Activated CD8-positive, alpha-beta T cell treated with anti-CD3 and anti-CD28 coated beads, Interleukin-2, amount 10 ng/mL, durations not matched to agents 7 days and 5 days (primary cell): ENCODE measurements around the gene S100A5. TPM values are rescaled to one million over a fixed set of nuclear protein-coding genes. Genes with fewer than 3 reads are reported as not detected.

ENCODE experiments used
- ATAC-seq: fragments of 150-1000 bp; cut with Tn5 transposase; one replicate; pipeline ENCODE4 v1.10.0; 2021; ENCODE audit warnings: moderate library complexity
- CTCF ChIA-PET: fragments of 350-600 bp; sonication (Branson Sonifier 250); formaldehyde crosslinking; loops from one replicate; lab custom pipeline; 2021; ENCODE audit warnings: antibody characterized with exemption; lab: Charles Lee
- POLR2A ChIA-PET: fragments of 350-600 bp; sonication (Branson Sonifier 250); formaldehyde crosslinking; loops from one replicate; lab custom pipeline; 2021; ENCODE audit warnings: antibody characterized with exemption; lab: Charles Lee
- DNase-seq: peaks from one replicate; pipeline ENCODE4 v3.0.0-alpha.2; 2020
- H3K27ac Mint-ChIP-seq: one replicate; pipeline ENCODE4 v1.8.0; 2021; ENCODE audit warnings: mild to moderate bottlenecking, mixed read lengths
- H3K27me3 Mint-ChIP-seq: one replicate; pipeline ENCODE4 v1.8.0; 2021; ENCODE audit warnings: low read depth, mixed read lengths
- H3K36me3 Mint-ChIP-seq: one replicate; pipeline ENCODE4 v1.8.0; 2021; ENCODE audit warnings: low read depth, mixed read lengths
- H3K4me1 Mint-ChIP-seq: one replicate; pipeline ENCODE4 v1.8.0; 2021; ENCODE audit warnings: low read depth, mixed read lengths
- H3K4me3 Mint-ChIP-seq: one replicate; pipeline ENCODE4 v1.8.0; 2021; ENCODE audit warnings: mild to moderate bottlenecking, mixed read lengths
- H3K9me3 Mint-ChIP-seq: one replicate; pipeline ENCODE4 v1.8.0; 2022; ENCODE audit warnings: mixed read lengths; ENCODE audit not compliant: insufficient read depth
- total RNA-seq, 2 experiments: library from RNA; stranded (reverse); gene quantifications; one replicate each; pipeline ENCODE4 v1.2.3, GENCODE V29; 2021

Gene S100A5
- total RNA-seq, 2 experiments from 2014 or later = 1.8 to 1.9 TPM

- no peaks in the 10 kb centered on the region for H3K9me3 Mint-ChIP-seq
- H3K4me1 Mint-ChIP-seq = peaks cover 8% of the 10 kb centered on the region
- H3K36me3 Mint-ChIP-seq = no peaks in the 10 kb centered on the region
- no peak overlapping the region for H3K27ac Mint-ChIP-seq
- H3K4me3 Mint-ChIP-seq = no peak overlapping the region
- ATAC-seq (no peak), DNase-seq (no peak)
- ChIA-PET POLR2A (interaction anchor here (0.9 kb wide), 1 partner anchor 76 kb away, joined by 3 read pairs; the partner anchor contains the start of gene CHTOP), CTCF (interaction anchor here (0.7 to 2.0 kb wide), 5 partner anchors 10 to 47 kb away, joined by 3 to 12 read pairs (median 6); no protein-coding TSS in a partner anchor)
- H3K27me3 Mint-ChIP-seq = peaks cover 2% of the 10 kb centered on the region
These were observed 17.1 kb upstream of the S100A5 start for GRCh38 chr1:153557877-153558276.

GRCh38 chr1:153556348-153556747 is 15.6 kb upstream of the S100A5 start:
- Mint-ChIP-seq H3K4me1 (peaks cover 8% of the 10 kb centered on the region), H3K27ac (peak overlapping the region; percentile 19), H3K27me3 (peaks cover 2% of the 10 kb centered on the region), H3K9me3 (no peaks in the 10 kb centered on the region), H3K4me3 (no peak overlapping the region), H3K36me3 (no peaks in the 10 kb centered on the region)
- CTCF ChIA-PET = interaction anchor here (1.0 to 2.0 kb wide), 5 partner anchors 11 to 71 kb away, joined by 3 to 12 read pairs (median 4); partner anchors contain the start of genes S100A13 and S100A4
- ATAC-seq (no peak), DNase-seq (no peak)
- POLR2A ChIA-PET = interaction anchor here (0.6 to 1.4 kb wide), 3 partner anchors 11 to 21 kb away, joined by 3 to 4 read pairs (median 3); no protein-coding TSS in a partner anchor

- no peak overlapping the region for H3K27ac Mint-ChIP-seq
- peaks cover 5% of the 10 kb centered on the region for H3K27me3 Mint-ChIP-seq
- CTCF ChIA-PET = interaction anchor here (1.3 to 13.7 kb wide), 4 partner anchors 9 to 20 kb away, joined by 3 to 185 read pairs (median 8); partner anchors contain the start of genes S100A4, S100A5 and S100A6
These were observed 13.3 kb upstream of the S100A5 start for GRCh38 chr1:153553830-153554541.

GRCh38 chr1:153553096-153553495 is 12.4 kb upstream of the S100A5 start:
- DNase-seq (no peak), ATAC-seq (no peak)
- peaks cover 5% of the 10 kb centered on the region for H3K27me3 Mint-ChIP-seq
- H3K4me3 Mint-ChIP-seq = no peak overlapping the region
- H3K9me3 Mint-ChIP-seq = no peaks in the 10 kb centered on the region
- CTCF ChIA-PET = interaction anchor here (1.2 to 13.7 kb wide), 4 partner anchors 13 to 43 kb away, joined by 3 to 185 read pairs (median 6); partner anchors contain the start of genes S100A5 and S100A6
- POLR2A ChIA-PET = interaction anchor here (1.5 to 2.0 kb wide), 2 partner anchors 9 to 17 kb away, joined by 3 to 7 read pairs; partner anchors contain the start of gene S100A6
- H3K36me3 Mint-ChIP-seq = no peaks in the 10 kb centered on the region
- H3K4me1 Mint-ChIP-seq = peaks cover 21% of the 10 kb centered on the region
- H3K27ac Mint-ChIP-seq = no peak overlapping the region

More at GRCh38 chr1:153553830-153554541, 13.3 kb upstream of the S100A5 start:
- POLR2A ChIA-PET = interaction anchor here (1.1 to 2.0 kb wide), 3 partner anchors 8 to 18 kb away, joined by 3 to 7 read pairs (median 5); partner anchors contain the start of genes S100A4 and S100A6
- no peak for ATAC-seq
- no peak overlapping the region for H3K4me3 Mint-ChIP-seq
- no peak for DNase-seq
- H3K9me3 Mint-ChIP-seq = no peaks in the 10 kb centered on the region
- H3K4me1 Mint-ChIP-seq = peaks cover 12% of the 10 kb centered on the region
- no peaks in the 10 kb centered on the region for H3K36me3 Mint-ChIP-seq

DNA sequence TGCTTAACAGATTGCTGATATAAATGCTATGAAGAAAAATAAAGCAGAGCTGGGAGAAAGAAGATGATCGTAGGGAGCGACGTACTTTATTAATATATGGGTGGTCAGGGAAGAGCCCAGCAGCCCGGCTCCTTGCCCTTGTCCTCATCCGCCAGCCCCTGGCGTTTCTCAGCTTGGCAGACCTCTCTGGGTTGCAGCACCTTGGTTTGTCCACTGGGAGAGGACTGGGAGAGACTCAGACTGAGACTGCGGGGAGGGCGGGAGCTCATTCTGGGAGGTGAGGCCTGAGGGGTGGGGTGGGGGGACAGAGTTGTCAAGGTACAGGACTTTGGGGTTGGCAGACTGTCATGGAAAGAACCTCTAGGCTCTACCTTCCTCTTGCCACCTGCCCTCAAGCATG is 11.6 kb upstream of the S100A5 start:
- H3K4me3 Mint-ChIP-seq = no peak overlapping the region
- H3K27ac Mint-ChIP-seq = no peak overlapping the region
- H3K9me3 Mint-ChIP-seq = no peaks in the 10 kb centered on the region
- ATAC-seq (no peak), DNase-seq (no peak)
- H3K27me3 Mint-ChIP-seq = peaks cover 5% of the 10 kb centered on the region
- ChIA-PET CTCF (interaction anchor here (1.2 to 13.7 kb wide), 3 partner anchors 16 to 42 kb away, joined by 3 to 185 read pairs (median 9); partner anchors contain the start of gene S100A6), POLR2A (interaction anchor here (0.8 kb wide), 1 partner anchor 438 kb away, joined by 3 read pairs; the partner anchor contains the start of gene RPS27)
- H3K36me3 Mint-ChIP-seq = no peaks in the 10 kb centered on the region
- peaks cover 26% of the 10 kb centered on the region for H3K4me1 Mint-ChIP-seq

- CTCF ChIA-PET = interaction anchor here (0.7 to 13.7 kb wide), 9 partner anchors 9 to 56 kb away, joined by 3 to 185 read pairs (median 5); partner anchors contain the start of gene S100A6
- Mint-ChIP-seq H3K4me3 (no peak overlapping the region), H3K9me3 (no peaks in the 10 kb centered on the region), H3K4me1 (peaks cover 37% of the 10 kb centered on the region), H3K27ac (no peak overlapping the region), H3K36me3 (no peaks in the 10 kb centered on the region), H3K27me3 (peaks cover 3% of the 10 kb centered on the region)
- DNase-seq (no peak), ATAC-seq (no peak)
- POLR2A ChIA-PET = interaction anchor here (1.0 to 1.4 kb wide), 4 partner anchors 10 to 26 kb away, joined by 3 to 4 read pairs (median 3); partner anchors contain the start of genes S100A5 and S100A6
These were observed 10.2 kb upstream of the S100A5 start for GRCh38 chr1:153550827-153551500.

DNA sequence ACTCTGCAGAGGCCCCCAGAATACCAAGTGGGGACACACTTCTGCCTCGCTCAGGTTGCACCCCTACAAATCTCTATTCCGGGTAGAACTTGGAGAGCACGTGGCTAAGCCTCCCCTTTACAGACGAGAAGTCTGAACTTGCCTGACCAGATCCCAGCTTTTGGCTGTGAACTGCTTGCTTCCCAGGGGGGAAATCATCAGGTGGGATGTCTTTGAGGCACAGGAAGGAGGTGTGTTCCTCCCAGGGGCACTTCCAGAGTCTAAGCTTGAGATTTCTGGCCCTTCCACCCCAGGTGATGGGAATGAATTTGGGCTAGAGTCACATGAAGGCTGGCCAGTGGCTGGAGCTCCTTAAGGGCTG is 9.6 kb upstream of the S100A5 start:
- POLR2A ChIA-PET = interaction anchor here (1.0 to 1.4 kb wide), 4 partner anchors 10 to 25 kb away, joined by 3 to 4 read pairs (median 3); partner anchors contain the start of genes S100A5 and S100A6

GRCh38 chr1:153549741-153550397 is 9.1 kb upstream of the S100A5 start:
- peak overlapping the region; percentile 28 for H3K27ac Mint-ChIP-seq
- H3K4me3 Mint-ChIP-seq = no peak overlapping the region
- H3K9me3 Mint-ChIP-seq = no peaks in the 10 kb centered on the region
- H3K4me1 Mint-ChIP-seq = peaks cover 48% of the 10 kb centered on the region
- H3K27me3 Mint-ChIP-seq = peaks cover 3% of the 10 kb centered on the region
- DNase-seq (no peak), ATAC-seq (no peak)
- POLR2A ChIA-PET = interaction anchor here (1.0 to 1.2 kb wide), 3 partner anchors 9 to 24 kb away, joined by 3 to 4 read pairs (median 3); partner anchors contain the start of genes S100A5 and S100A6
- CTCF ChIA-PET = interaction anchor here (1.5 to 13.7 kb wide), 4 partner anchors 10 to 29 kb away, joined by 4 to 185 read pairs (median 5); partner anchors contain the start of gene S100A6
- H3K36me3 Mint-ChIP-seq = peaks cover 7% of the 10 kb centered on the region

More for the DNA sequence above, 9.6 kb upstream of the S100A5 start:
- DNase-seq (no peak), ATAC-seq (no peak)
- Mint-ChIP-seq H3K4me1 (peaks cover 43% of the 10 kb centered on the region), H3K4me3 (no peak overlapping the region), H3K27ac (peak overlapping the region; percentile 28), H3K27me3 (peaks cover 3% of the 10 kb centered on the region), H3K36me3 (peaks cover 2% of the 10 kb centered on the region), H3K9me3 (no peaks in the 10 kb centered on the region)
- CTCF ChIA-PET = interaction anchor here (1.3 to 13.7 kb wide), 6 partner anchors 10 to 55 kb away, joined by 4 to 185 read pairs (median 5); partner anchors contain the start of gene S100A6

DNA sequence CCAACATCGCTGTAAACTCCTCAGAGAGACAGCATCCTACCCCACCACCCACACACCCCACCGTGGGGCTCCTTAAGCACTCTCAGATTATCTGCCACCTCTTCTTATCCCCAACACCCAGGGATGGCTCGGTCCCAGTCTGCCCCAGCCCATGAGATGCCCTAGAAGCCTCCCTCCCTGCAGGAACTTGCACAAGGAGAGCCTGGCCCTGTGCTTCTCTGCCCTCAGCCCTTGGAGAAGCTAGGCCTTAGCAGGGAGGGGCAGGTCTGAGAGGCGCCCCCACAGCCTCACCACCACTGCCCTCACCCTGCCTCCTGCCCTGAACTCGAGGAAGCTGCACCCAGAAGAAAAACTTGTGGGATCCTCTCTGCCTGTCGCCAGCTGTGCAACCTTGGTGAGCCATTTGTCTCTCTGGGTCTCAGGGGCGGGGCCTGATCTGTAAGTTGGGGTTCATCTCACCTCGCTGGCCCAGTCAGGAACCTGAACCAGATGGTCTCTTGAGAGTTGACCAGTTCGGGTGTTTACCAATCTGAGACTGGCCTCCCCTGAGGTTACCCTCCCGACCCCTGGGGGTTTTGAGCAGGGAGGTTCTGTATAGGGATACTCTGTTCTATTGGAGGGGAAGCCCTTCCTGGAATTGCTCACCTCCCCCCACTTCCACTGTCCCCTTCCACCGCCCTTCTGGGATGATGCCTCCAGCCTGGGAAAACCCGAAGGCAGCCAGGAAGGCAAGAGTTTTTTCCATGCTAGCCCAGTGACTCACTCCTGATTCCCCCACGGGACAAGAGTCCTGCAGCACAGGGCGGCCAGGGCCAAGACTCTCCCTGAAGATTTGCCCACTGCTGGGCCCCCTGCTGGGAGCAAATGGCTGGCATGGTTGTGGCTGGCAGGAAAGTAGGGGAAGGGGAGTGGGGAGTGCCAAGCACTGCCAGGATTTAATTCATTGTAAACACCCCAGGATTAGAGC is 8.3 kb upstream of the S100A5 start, which contains the start of gene S100A3:
TSS of gene S100A3 (minus strand) at position 537 of the 967 bp plus-strand sequence. CDS start 773 bp downstream, outside the sequence.
- Mint-ChIP-seq H3K4me1 (peaks cover 54% of the 10 kb centered on the region), H3K9me3 (no peaks in the 10 kb centered on the region), H3K4me3 (no peak within 1 kb of the TSS), H3K36me3 (peaks cover 16% of the 10 kb centered on the region), H3K27ac (peak within 1 kb of the TSS; percentile 45), H3K27me3 (peaks cover 3% of the 10 kb centered on the region)
- CTCF ChIA-PET = interaction anchor here (2.4 to 13.7 kb wide), 3 partner anchors 15 to 38 kb away, joined by 5 to 185 read pairs (median 33); partner anchors contain the start of gene S100A6
- ATAC-seq = no peak
- no peak for DNase-seq
- POLR2A ChIA-PET = no interaction called here
